Right lobe of liver (tissue), 4 donors: ENCODE measurements around the gene GIMAP6.
"Not testable (repeated sequence)": the region's sequence is repeated elsewhere in the genome, so short reads cannot be mapped to it uniquely, and the experiment has no call there.

Experiments
- CTCF ChIP-seq, 4 donors: fragments of 200-600 bp in 3 of 4; fragments of 450-650 bp in 1 of 4; IDR thresholded peaks; one replicate each; pipeline versions ENCODE4 v1.5.1 to v1.8.0; 2016 to 2022; ENCODE audit warnings: antibody characterized with exemption in 4 of 4, mild to moderate bottlenecking in 2 of 4
- POLR2A ChIP-seq: fragments of 450-650 bp; IDR thresholded peaks from one replicate; pipeline ENCODE4 v1.6.1; 2017; ENCODE audit warnings: antibody characterized with exemption, mild to moderate bottlenecking
- donor health status: DM: no; HTN: no; CAD: no.
- donor health status: DM: no; HTN: no; CAD: no.
- donor health status: DM: no; HTN: yes; CAD: no.

GRCh38 chr7:150603600-150603999 lies 28.6 kb downstream of the GIMAP6 start:
- not testable (repeated sequence) for TF ChIP-seq CTCF (IDR thresholded peaks at IDR 0.05); POLR2A
